ENCODE data around the gene DDX56.

DDX56 gene

DNA sequence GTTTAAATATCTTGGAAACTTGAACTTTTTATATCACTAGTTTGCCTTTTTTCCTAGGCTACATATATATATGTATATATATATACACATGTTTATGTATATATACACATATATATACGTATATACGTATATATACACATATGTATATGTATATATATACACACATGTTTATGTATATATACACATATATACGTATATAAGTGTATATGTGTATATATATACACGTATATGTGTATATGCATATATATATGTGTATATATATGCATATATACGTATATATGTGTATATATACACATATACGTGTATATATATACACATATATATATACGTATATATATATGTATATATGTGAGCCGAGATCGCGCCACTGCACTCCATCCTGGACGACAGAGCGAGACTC lies 42.8 kb upstream of the DDX56 start:
- no peaks in the 10 kb centered on the region for H3K36me3 ChIP-seq (replicated peaks; ENCODE audit: low read depth, low read length)
- peaks cover 41% of the 10 kb centered on the region for H4K20me1 ChIP-seq (ENCODE audit: insufficient read depth, low read length)
- no peak for TF ChIP-seq EZH2phosphoT487 (IDR thresholded peaks at IDR 0.05; ENCODE audit: low read depth)
- TF ChIP-seq, protein P1, sequence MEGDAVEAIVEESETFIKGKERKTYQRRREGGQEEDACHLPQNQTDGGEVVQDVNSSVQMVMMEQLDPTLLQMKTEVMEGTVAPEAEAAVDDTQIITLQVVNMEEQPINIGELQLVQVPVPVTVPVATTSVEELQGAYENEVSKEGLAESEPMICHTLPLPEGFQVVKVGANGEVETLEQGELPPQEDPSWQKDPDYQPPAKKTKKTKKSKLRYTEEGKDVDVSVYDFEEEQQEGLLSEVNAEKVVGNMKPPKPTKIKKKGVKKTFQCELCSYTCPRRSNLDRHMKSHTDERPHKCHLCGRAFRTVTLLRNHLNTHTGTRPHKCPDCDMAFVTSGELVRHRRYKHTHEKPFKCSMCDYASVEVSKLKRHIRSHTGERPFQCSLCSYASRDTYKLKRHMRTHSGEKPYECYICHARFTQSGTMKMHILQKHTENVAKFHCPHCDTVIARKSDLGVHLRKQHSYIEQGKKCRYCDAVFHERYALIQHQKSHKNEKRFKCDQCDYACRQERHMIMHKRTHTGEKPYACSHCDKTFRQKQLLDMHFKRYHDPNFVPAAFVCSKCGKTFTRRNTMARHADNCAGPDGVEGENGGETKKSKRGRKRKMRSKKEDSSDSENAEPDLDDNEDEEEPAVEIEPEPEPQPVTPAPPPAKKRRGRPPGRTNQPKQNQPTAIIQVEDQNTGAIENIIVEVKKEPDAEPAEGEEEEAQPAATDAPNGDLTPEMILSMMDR (IDR thresholded peaks at IDR 0.05; ENCODE audit: low read depth, low read length) = no peak
- H3K79me2 ChIP-seq (ENCODE audit: low read length) = peaks cover 95% of the 10 kb centered on the region
- no peak overlapping the region for H3K27ac ChIP-seq (ENCODE audit: low read length)
- H3K4me2 ChIP-seq (ENCODE audit: low read length) = no peak overlapping the region
- no peaks in the 10 kb centered on the region for H3K27me3 ChIP-seq (ENCODE audit: low read depth, low read length)
- H3K9me3 ChIP-seq (ENCODE audit: insufficient read depth, low read length) = no peaks in the 10 kb centered on the region
- H2AFZ ChIP-seq (ENCODE audit: low read depth, low read length) = no peak overlapping the region
- H3K9ac ChIP-seq (ENCODE audit: low read length) = no peak overlapping the region
- peaks cover 29% of the 10 kb centered on the region for H3K4me1 ChIP-seq (ENCODE audit: low read length)
- H3K4me3 ChIP-seq (ENCODE audit: low read length) = no peak overlapping the region

DNA sequence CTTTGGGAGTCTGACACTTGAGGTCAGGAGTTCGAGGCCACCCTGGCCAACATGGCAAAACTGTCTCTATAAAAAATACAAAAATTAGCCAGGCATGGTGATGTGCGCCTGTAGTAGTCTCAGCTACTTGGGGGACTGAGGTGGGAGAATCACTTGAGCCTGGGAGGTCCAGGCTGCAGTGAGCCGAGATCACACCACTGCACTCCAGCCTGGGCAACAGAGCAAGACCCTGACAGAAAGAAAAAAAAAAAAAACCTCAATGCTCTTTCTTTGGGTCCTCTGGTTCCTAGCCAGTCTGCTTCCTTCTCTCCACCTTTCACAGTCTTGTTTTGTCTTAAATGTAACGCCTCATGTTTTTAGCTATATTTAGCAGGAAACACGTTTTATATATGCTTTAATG lies 42.1 kb upstream of the DDX56 start:
- Histone ChIP-seq H3K36me3 (replicated peaks; ENCODE audit: low read depth, low read length) (no peaks in the 10 kb centered on the region), H3K4me3 (ENCODE audit: low read length) (no peak overlapping the region), H3K9me3 (ENCODE audit: insufficient read depth, low read length) (no peaks in the 10 kb centered on the region), H3K4me1 (ENCODE audit: low read length) (peaks cover 29% of the 10 kb centered on the region), H3K27ac (ENCODE audit: low read length) (no peak overlapping the region), H3K9ac (ENCODE audit: low read length) (no peak overlapping the region), H4K20me1 (ENCODE audit: insufficient read depth, low read length) (peaks cover 41% of the 10 kb centered on the region), H3K79me2 (ENCODE audit: low read length) (peaks cover 91% of the 10 kb centered on the region), H2AFZ (ENCODE audit: low read depth, low read length) (no peak overlapping the region), H3K27me3 (ENCODE audit: low read depth, low read length) (no peaks in the 10 kb centered on the region), H3K4me2 (ENCODE audit: low read length) (no peak overlapping the region)
- TF ChIP-seq, protein P1 (IDR thresholded peaks at IDR 0.05; ENCODE audit: low read depth, low read length) = no peak
- TF ChIP-seq EZH2phosphoT487 (IDR thresholded peaks at IDR 0.05; ENCODE audit: low read depth) = no peak

DNA sequence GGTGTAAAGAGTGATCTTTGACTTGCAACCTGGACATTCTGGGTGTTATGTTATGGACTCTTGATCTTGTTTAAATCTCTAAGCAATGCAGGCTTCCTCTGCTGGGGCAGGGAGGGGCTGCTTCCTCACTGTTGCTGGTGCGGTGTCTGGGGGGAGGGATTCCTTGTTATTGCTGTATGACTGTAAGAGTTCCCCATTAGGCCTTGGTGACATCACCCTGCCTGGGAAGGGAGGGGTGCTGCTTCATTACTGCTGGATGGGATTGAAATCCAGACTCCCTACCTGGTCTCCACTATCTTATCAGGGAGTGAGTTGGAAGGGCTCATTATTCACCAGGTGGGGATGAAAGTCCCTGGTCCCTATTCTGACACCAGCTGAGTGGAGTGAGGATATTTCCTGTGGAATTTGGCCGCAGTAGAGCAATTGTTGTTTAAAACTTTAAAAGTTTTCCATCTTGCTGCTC lies 41.5 kb upstream of the DDX56 start:
- H3K4me2 ChIP-seq (ENCODE audit: low read length) = no peak overlapping the region
- no peak overlapping the region for H3K9ac ChIP-seq (ENCODE audit: low read length)

DNA sequence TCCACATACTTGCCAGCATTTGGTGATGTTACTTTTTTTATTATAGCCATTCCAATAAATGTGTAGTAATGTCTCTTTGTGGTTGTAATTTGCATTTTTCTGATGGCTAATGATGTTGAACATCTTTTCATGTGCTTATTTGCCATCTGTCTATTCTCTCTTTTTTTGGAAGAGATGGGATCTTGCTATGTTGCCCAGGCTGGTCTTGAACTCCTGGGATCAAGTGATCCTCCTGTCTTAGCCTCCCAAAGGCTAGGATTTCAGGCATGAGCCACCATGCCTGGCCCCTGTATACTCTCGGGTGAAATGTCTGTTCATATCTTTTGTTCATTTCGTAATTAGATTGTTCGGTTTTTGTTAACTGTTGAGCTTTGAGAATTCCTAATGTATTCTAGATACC lies 36.1 kb upstream of the DDX56 start:
- Histone ChIP-seq H3K4me2 (ENCODE audit: low read length) (no peak overlapping the region), H3K27me3 (ENCODE audit: low read depth, low read length) (no peaks in the 10 kb centered on the region), H3K4me3 (ENCODE audit: low read length) (no peak overlapping the region), H2AFZ (ENCODE audit: low read depth, low read length) (no peak overlapping the region), H3K4me1 (ENCODE audit: low read length) (peaks cover 21% of the 10 kb centered on the region), H3K36me3 (replicated peaks; ENCODE audit: low read depth, low read length) (peaks cover 3% of the 10 kb centered on the region), H3K9ac (ENCODE audit: low read length) (no peak overlapping the region), H3K9me3 (ENCODE audit: insufficient read depth, low read length) (no peaks in the 10 kb centered on the region), H3K27ac (ENCODE audit: low read length) (no peak overlapping the region), H3K79me2 (ENCODE audit: low read length) (peaks cover 75% of the 10 kb centered on the region), H4K20me1 (ENCODE audit: insufficient read depth, low read length) (peaks cover 16% of the 10 kb centered on the region)
- TF ChIP-seq, protein P1 (IDR thresholded peaks at IDR 0.05; ENCODE audit: low read depth, low read length) = no peak
- TF ChIP-seq EZH2phosphoT487 (IDR thresholded peaks at IDR 0.05; ENCODE audit: low read depth) = no peak

More for the DNA sequence above, 41.5 kb upstream of the DDX56 start:
- peaks cover 91% of the 10 kb centered on the region for H3K79me2 ChIP-seq (ENCODE audit: low read length)
- no peaks in the 10 kb centered on the region for H3K36me3 ChIP-seq (replicated peaks; ENCODE audit: low read depth, low read length)
- no peaks in the 10 kb centered on the region for H3K9me3 ChIP-seq (ENCODE audit: insufficient read depth, low read length)
- H3K4me1 ChIP-seq (ENCODE audit: low read length) = peaks cover 29% of the 10 kb centered on the region
- TF ChIP-seq, protein P1 (IDR thresholded peaks at IDR 0.05; ENCODE audit: low read depth, low read length) = no peak
- no peak for TF ChIP-seq EZH2phosphoT487 (IDR thresholded peaks at IDR 0.05; ENCODE audit: low read depth)
- H2AFZ ChIP-seq (ENCODE audit: low read depth, low read length) = no peak overlapping the region
- no peak overlapping the region for H3K27ac ChIP-seq (ENCODE audit: low read length)
- H3K27me3 ChIP-seq (ENCODE audit: low read depth, low read length) = no peaks in the 10 kb centered on the region
- no peak overlapping the region for H3K4me3 ChIP-seq (ENCODE audit: low read length)
- peaks cover 37% of the 10 kb centered on the region for H4K20me1 ChIP-seq (ENCODE audit: insufficient read depth, low read length)
